GM20000 (cell line): ENCODE results near the gene DYNC1LI2.
"Not testable (repeated sequence)": the region's sequence is repeated elsewhere in the genome, so short reads cannot be mapped to it uniquely, and the experiment has no call there.

ENCODE experiments used
- DNase-seq: peaks from one replicate; pipeline ENCODE4 v3.0.0; 2012; ENCODE audit warnings: low spot score
- CTCF ChIP-seq: IDR thresholded peaks from 2 replicates; pipeline ENCODE4 v1.5.1; 2012; ENCODE audit warnings: mild to moderate bottlenecking, control low read depth; ENCODE audit errors: extremely low read depth, missing control alignments

The DYNC1LI2 gene

GRCh38 chr16:66751303-66751991 is at the start of gene DYNC1LI2:
DYNC1LI2 (minus strand) TSS chr16:66751609; CDS start chr16:66751591, 18 bp downstream.
- TF ChIP-seq CTCF = peak; percentile 99
- DNase-seq = peak; percentile 98

GRCh38 chr16:66800856-66801255 is 49.4 kb upstream of the DYNC1LI2 start:
- no peak for DNase-seq
- no peak for TF ChIP-seq CTCF

GRCh38 chr16:66798161-66798560 is 46.8 kb upstream of the DYNC1LI2 start:
- DNase-seq = no peak
- no peak for TF ChIP-seq CTCF

GRCh38 chr16:66793984-66794383 is 42.6 kb upstream of the DYNC1LI2 start:
- DNase-seq = not testable (repeated sequence)

- no peak for TF ChIP-seq CTCF
- no peak for DNase-seq
Measured at GRCh38 chr16:66790130-66790733, 38.8 kb upstream of the DYNC1LI2 start.

GRCh38 chr16:66787427-66787826 is 36.0 kb upstream of the DYNC1LI2 start:
- DNase-seq = no peak
- no peak for TF ChIP-seq CTCF

GRCh38 chr16:66786551-66786950 is 35.1 kb upstream of the DYNC1LI2 start:
- DNase-seq = no peak
- TF ChIP-seq CTCF = no peak

GRCh38 chr16:66776457-66776856 is 25.0 kb upstream of the DYNC1LI2 start:
- no peak for DNase-seq
- no peak for TF ChIP-seq CTCF
